Hematopoietic multipotent progenitor cell treated with erythropoietin and hydrocortisone succinate and interleukin-3 and kit ligand, for 8 days (in vitro differentiated cells): ENCODE results near the gene TPRG1L.

Experiments used
- DNase-seq: peaks from one replicate; pipeline ENCODE4 v3.0.0-alpha.2; 2015

Gene TPRG1L

GRCh38 chr1:3649342-3650247 is 24.8 kb downstream of the TPRG1L start, which contains the start of gene WRAP73:
TSS of gene WRAP73 (minus strand) at chr1:3650103. CDS start at chr1:3649999, 104 bp downstream.
- DNase-seq, result peak; percentile 92

- DNase-seq, result no peak
Observed at GRCh38 chr1:3650248-3651025, 25.6 kb downstream of the TPRG1L start.

GRCh38 chr1:3651026-3651929 is 26.5 kb downstream of the TPRG1L start:
- no peak for DNase-seq

GRCh38 chr1:3651930-3652547 is 27.2 kb downstream of the TPRG1L start, which contains the start of gene TP73:
TSS of gene TP73 (plus strand) at chr1:3652516. CDS start at chr1:3682366, 29,850 bp downstream.
- DNase-seq, result no peak

GRCh38 chr1:3652548-3653285 is 27.9 kb downstream of the TPRG1L start:
- DNase-seq, result no peak

GRCh38 chr1:3653286-3653618 is 28.4 kb downstream of the TPRG1L start:
- DNase-seq, result no peak

GRCh38 chr1:3654549-3655281 is 29.9 kb downstream of the TPRG1L start:
- DNase-seq, result no peak

GRCh38 chr1:3656450-3657095 is 31.8 kb downstream of the TPRG1L start:
- no peak for DNase-seq

GRCh38 chr1:3657096-3657475 is 32.3 kb downstream of the TPRG1L start:
- DNase-seq, result no peak

- no peak for DNase-seq
Observed at GRCh38 chr1:3657578-3658230, 32.9 kb downstream of the TPRG1L start.

GRCh38 chr1:3658231-3658615 is 33.4 kb downstream of the TPRG1L start:
- no peak for DNase-seq

- DNase-seq, result no peak
Observed at GRCh38 chr1:3659093-3659492, 34.3 kb downstream of the TPRG1L start.

GRCh38 chr1:3660704-3661103 is 35.9 kb downstream of the TPRG1L start:
- no peak for DNase-seq

GRCh38 chr1:3661631-3662030 is 36.8 kb downstream of the TPRG1L start:
- DNase-seq, result no peak

GRCh38 chr1:3662080-3662671 is 37.4 kb downstream of the TPRG1L start:
- no peak for DNase-seq

- DNase-seq, result no peak
Observed at GRCh38 chr1:3663999-3664699, 39.3 kb downstream of the TPRG1L start.

GRCh38 chr1:3664700-3665375 is 40.0 kb downstream of the TPRG1L start:
- DNase-seq, result no peak

GRCh38 chr1:3668148-3668547 is 43.3 kb downstream of the TPRG1L start:
- no peak for DNase-seq
